ENCODE results near the gene SDC3.

SDC3 gene

GRCh38 chr1:30904191-30904961 lies 4.2 kb downstream of the SDC3 start:
- DNase-seq = peak; percentile 9

GRCh38 chr1:30903343-30904034 lies 5.1 kb downstream of the SDC3 start:
- peak; percentile 13 for DNase-seq

- DNase-seq = peak; percentile 27
Measured at GRCh38 chr1:30902593-30903290, 5.8 kb downstream of the SDC3 start.

- peak; percentile 58 for DNase-seq
Measured at GRCh38 chr1:30901798-30902581, 6.6 kb downstream of the SDC3 start.

- DNase-seq = peak; percentile 16
Measured at GRCh38 chr1:30900931-30901560, 7.5 kb downstream of the SDC3 start.

- DNase-seq = peak; percentile 5
Measured at GRCh38 chr1:30900486-30900885, 8.1 kb downstream of the SDC3 start.

- DNase-seq = no peak
Measured at GRCh38 chr1:30899577-30900389, 8.8 kb downstream of the SDC3 start.

GRCh38 chr1:30898031-30898815 lies 10.3 kb downstream of the SDC3 start:
- DNase-seq = no peak

GRCh38 chr1:30896905-30897304 lies 11.7 kb downstream of the SDC3 start:
- no peak for DNase-seq

- no peak for DNase-seq
Measured at GRCh38 chr1:30895944-30896660, 12.5 kb downstream of the SDC3 start.

GRCh38 chr1:30895382-30895943 lies 13.1 kb downstream of the SDC3 start:
- DNase-seq = no peak

- DNase-seq = no peak
Measured at GRCh38 chr1:30894508-30894973, 14.0 kb downstream of the SDC3 start.

- no peak for DNase-seq
Measured at GRCh38 chr1:30893776-30894507, 14.6 kb downstream of the SDC3 start.

- no peak for DNase-seq
Measured at GRCh38 chr1:30892671-30893073, 15.9 kb downstream of the SDC3 start.

GRCh38 chr1:30891227-30891552 lies 17.4 kb downstream of the SDC3 start:
- DNase-seq = no peak

GRCh38 chr1:30890502-30891226 lies 17.9 kb downstream of the SDC3 start:
- no peak for DNase-seq

- DNase-seq = no peak
Measured at GRCh38 chr1:30889511-30889910, 19.0 kb downstream of the SDC3 start.

- DNase-seq = no peak
Measured at GRCh38 chr1:30888975-30889374, 19.6 kb downstream of the SDC3 start.

All from right hindlimb (tissue), 1 donor.